HG03558 (cell line): ENCODE measurements around the gene TXNL4A.

Experiments
- ATAC-seq: cut with Tn5 transposase; IDR thresholded peaks from one replicate; pipeline ENCODE4 v1.9.1; 2021; ENCODE audit warnings: moderate number of reproducible peaks; ENCODE audit not compliant: unreplicated experiment; ENCODE audit errors: extremely low read depth

Gene TXNL4A

DNA sequence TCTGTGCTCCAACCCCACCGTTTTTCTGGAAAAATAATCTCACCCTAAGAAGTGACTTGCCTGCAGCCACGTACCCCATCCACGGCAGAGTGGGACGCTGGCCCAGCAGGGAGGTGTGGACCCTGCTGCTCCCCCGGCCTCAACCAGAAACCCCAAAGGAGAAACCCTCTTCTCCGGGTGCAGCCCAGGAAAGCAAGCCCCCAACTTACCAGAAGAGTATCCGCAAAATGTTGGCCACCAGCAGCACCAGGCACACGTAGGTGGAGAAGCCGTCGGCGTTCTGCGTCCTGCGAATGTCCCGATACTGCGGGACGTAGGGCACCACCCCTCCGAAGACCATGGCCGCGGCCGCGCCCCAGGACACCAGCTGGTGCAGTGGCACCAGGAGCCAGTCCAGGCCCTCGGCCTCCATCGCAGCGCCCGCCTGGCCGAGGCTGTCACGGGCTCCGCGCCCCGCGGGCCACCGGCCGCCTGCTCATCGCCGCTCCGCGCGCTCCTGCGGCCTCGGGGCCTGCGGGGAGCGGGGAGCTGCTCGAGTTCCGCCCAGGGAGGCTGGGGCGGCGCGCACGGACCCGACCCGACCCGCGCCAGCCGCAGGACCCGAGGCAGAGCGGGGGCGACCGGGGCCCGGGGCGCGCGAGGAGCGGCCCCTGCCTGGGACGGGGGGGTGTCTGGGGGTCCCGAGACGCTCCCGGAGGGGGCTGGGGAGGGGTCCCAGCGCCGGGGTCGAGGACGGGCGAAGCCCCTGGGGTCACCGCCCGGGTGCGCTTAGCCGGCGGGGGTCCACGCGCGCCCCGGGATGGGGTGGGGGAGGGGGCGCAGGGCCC, 37.6 kb downstream of the TXNL4A start:
- ATAC-seq, result no peak

GRCh38 chr18:79949697-79950487, 38.5 kb downstream of the TXNL4A start:
- ATAC-seq, result no peak

DNA sequence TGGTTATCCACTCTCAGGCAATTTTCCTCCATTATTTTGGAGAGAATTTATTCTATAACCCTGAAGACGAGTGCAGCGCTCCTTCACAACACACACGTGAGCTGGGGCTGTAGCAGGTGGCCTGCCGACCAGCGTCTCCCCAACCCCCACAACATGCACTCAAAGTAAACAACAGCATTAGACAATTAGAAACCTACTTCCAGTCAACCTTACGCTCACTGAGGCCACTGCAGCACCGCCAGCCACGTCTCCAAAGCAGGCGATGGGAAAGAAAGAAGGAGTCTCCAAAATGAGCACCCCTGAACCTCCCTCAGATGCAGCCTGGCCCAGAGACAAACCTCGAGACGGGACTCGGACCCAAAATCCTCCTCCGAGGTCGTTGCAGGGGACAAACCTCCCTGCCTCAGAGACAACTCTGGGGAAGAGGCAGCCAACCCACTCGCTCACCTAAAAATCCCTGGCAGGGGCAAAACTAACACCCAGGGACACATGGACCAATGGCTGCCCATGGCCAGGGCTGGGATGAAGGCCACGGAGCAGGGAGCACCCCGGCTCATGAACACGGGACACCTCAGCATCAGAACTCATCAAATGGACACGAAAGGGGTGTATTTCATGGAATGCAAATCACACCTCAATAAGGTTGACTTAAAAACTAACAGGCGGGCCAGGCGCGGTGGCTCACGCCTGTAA, 39.5 kb downstream of the TXNL4A start:
- ATAC-seq, result no peak

DNA sequence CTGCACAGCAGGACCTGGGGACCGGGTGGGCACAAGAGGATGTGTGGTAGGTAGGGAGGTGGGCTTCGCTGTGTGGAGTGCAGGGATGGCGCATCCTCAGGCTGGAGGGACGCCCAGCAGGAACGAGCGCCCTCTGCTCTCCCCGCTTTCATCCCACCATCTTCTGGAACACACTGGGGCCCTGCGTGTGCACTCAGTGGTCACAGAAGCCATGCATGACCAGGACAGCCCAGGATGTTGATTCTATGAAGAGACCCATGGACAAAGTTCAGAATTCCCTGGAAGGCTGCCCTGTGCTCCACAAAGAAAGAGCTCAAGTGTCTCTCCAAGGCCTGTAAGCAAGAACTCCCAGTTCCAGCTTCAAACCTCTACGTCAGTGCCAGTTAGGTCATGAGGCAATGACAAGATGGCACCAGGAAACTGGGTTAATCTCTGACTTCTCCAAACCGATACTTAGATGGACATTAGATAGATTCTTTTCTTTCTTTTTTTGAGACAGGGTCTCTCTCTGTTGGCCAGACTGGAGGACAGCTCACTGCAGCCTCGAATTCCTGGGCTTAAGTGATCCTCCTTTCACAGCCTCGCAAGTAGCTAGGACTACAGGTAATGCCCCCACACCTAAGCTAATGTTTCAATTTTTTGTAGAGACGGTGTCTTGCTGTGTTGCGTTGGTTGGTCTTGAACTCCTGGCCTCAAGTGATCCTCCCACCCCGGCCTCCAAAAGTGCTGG, 40.3 kb downstream of the TXNL4A start:
- ATAC-seq, result no peak

DNA sequence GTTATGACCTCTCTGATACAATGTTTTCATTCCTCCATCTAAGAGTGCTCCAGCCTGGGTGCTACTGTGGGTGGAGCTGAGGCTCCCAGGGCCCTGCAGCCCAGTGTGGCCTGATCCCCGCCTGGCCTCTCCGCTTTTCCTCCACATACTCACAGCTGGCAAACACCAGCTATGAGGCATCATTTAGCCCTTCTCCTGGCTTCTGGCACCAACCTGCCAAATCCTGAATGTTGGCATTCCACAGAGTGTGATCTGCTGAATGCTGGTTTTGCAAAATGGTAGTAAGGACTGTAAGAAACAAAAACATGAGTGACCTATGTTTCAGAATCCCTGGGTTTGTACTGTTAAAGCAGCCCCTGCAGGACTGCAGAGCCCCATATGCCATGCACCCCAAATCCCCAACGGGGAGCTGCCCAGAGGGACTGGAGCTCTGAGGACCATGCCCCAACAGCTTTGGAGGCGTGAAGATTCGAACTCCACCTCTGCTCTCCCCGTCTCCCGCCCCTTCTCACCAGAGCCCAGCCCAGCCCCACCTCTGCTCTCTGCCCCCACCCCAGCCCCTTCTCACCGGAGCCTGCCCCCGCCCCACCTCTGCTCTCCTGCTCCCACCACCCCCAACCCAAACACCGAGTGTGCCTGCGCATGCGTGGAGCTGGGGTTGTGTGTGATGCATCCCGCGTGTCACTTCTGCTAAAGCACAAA, 41.2 kb downstream of the TXNL4A start:
- ATAC-seq, result no peak

DNA sequence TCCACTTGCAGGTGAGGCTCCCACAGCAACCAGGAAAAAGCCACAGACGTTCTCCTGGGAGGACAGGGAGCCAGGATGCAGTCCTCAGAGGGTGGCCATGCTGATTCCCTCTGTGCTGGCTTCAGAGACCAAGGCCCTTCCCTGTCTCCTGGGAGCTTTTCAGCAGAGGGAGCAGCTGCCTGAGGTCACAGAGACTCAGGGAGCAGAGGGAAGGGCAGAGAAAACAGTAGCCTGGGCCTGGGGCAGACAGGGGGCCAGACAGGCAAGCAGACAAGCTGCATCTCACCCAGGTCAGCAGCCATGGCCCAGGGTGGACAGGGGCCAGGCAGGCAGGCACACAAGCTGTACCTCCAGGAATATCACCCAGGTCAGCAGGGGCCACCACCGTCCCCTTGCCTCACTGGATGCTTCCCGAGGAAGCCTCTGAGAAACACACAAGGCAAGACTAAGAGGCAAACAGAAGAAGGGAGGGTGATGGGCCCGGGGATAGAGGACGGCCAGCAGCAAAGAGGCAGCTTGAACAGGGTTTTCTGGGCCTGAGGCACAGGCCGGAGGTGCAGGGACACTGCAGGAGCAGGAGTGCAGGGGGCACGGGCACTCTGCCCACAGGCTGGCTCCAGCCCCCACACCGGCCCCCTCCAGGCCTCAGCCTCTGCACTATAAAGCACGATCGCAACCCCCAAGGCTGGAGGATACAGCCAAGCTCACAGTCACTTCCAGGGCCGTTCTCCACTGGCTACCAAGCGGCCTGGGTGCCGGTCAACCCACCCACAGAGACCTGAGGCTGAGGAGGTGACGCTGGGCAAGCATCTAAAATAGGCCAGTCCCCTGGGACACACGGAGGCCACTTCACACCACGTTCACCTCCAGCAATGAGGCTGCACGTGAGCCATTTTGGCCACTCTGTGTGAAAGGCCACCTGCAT, 43.0 kb downstream of the TXNL4A start:
- no peak for ATAC-seq

DNA sequence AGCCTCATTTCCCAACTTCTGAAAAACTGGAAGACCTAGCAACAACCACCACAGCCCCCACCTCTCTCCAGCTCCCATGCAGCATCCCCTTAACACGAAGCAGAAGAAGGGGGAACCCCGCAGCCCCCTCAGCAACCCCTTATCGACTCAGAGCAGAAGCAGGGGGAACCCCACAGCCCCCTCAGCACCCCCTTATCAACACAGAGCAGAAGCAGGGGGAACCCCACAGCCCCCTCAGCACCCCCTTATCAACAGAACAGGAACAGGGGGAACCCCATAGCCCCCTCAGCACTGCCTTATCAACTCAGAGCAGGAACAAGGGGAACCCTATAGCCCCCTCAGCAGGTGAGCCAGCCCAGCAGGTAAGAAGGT, 43.6 kb downstream of the TXNL4A start:
- no peak for ATAC-seq

DNA sequence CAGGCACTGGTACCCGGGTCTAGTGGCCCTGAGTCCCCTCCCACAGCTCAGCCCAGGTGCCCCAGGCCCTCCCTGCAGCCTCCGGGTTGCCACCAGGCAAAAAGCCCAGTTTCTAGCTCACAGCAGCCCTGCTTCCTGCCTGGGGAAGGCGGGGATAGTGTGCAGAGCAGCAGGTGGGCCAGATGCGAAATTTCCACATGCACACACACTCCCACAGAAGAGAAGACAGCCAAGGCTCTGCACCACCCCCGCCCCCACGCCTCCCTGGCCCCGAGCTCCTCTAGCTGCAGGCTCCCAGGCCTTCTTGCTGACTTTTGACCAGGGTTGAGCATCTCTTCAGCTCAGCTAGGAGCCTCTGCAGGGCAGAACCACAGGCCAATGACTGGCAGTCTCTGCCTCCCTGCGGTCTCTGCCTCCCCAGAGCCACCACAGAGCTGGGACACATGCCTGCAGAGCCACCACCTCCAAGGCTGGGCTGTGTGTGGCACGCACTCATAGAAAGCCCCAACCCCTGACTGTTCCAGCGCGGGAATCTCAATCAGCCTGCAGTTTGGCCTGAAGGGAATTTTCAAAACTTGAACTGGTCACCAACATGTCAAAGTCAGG, 44.1 kb downstream of the TXNL4A start:
- ATAC-seq, result no peak

- no peak for ATAC-seq
These were observed 44.7 kb downstream of the TXNL4A start for GRCh38 chr18:79943608-79944125.

GRCh38 chr18:79942786-79943607, 45.4 kb downstream of the TXNL4A start:
- ATAC-seq, result no peak

- no peak for ATAC-seq
These were observed 46.2 kb downstream of the TXNL4A start for GRCh38 chr18:79942211-79942610.

- no peak for ATAC-seq
These were observed 46.8 kb downstream of the TXNL4A start for GRCh38 chr18:79941473-79942119.

- ATAC-seq, result no peak
These were observed 47.4 kb downstream of the TXNL4A start for GRCh38 chr18:79940814-79941472.

DNA sequence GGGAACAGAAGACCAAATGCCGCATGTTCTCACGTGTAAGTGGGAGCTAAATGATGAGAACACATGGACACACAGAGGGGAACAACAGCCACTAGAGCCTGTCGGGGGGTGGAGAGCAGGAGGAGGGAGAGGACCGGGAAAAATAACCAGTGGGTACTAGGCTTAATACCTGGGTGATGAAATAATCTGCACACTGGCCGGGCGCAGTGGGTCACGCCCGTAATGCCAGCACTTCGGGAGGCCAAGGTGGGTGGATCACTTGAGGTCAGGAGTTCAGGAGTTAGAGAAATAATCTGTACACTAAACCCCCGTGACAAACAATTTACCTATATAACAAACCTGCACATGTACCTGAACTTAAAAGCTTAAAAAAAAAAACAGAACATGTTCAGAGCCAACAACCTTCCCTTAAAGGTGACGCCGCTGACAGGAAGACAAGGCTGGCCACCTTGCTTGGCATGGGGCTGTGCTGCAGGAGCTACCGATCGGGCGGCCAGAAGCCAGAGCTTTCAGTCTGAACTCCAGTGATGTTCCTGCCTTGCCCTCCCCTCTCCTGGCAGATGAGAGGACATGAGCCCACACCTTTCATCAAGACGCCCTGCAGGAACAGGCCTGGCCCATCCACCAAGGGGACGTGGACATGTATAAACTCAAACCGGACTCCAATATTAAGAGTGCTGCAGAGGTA, 48.1 kb downstream of the TXNL4A start:
- no peak for ATAC-seq

GRCh38 chr18:79939096-79939495, 49.3 kb downstream of the TXNL4A start:
- ATAC-seq, result no peak

DNA sequence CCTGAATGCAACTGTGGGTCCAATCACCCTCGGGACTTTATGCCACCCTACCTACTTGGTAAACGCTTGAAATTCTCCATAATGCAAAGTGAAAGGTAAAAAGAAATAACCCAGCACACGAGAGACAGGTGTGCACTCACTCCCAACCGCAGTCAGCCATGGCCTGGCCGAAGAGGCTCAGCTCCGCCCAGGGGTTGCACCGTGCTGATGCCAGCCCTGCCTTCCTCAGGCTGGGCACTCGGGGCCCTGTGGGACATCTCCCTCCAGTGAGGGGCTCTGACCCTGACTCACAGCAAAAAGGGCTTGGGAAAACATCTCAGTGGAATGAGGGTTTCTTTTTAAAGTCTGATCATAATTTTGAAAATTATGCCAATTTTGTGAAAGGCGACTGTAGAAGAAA, 50.2 kb downstream of the TXNL4A start:
- ATAC-seq, result no peak
